HL-60 (cell line): ENCODE results near the gene RBP4.

Experiments used
- GABPA ChIP-seq: IDR thresholded peaks from 2 replicates; pipeline ENCODE4 v1.6.1; 2012; ENCODE audit warnings: low read depth
- POLR2AphosphoS5 ChIP-seq: IDR thresholded peaks from 2 replicates; pipeline ENCODE4 v1.6.1; 2012; ENCODE audit warnings: low read depth
- SPI1 ChIP-seq: IDR thresholded peaks from 2 replicates; pipeline ENCODE4 v1.6.1; 2012; ENCODE audit warnings: low read depth, mild to moderate bottlenecking, borderline replicate concordance
- TF ChIP-seq, protein P1 (sequence below): IDR thresholded peaks from one replicate; pipeline ENCODE4 v1.5.1; 2011; ENCODE audit warnings: low read length, control low read depth, inconsistent platforms; ENCODE audit not compliant: insufficient read depth
- TF ChIP-seq, protein P2 (sequence below): IDR thresholded peaks from 2 replicates; pipeline ENCODE4 v1.6.1; 2012; ENCODE audit warnings: low read depth; ENCODE audit not compliant: insufficient replicate concordance

DNA sequence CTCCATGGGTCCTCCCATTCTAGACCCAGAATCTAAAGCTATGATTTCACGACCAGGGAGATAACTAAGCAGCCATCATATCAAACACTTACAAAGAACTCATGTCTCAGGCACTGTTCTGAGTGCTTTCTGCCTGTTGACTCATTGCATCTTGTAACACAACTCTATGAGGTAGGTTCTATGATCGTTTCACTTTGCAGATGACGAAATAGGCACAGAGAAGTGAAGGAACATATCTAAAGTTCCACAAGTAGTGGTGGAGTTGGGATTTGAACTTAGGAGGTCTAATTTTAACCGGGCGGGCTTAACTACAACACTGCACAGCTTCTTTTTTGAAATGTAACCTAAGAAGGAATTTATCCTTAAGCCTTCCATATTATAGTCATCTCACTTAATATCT is 2.9 kb downstream of the RBP4 start:
- TF ChIP-seq, protein P1, sequence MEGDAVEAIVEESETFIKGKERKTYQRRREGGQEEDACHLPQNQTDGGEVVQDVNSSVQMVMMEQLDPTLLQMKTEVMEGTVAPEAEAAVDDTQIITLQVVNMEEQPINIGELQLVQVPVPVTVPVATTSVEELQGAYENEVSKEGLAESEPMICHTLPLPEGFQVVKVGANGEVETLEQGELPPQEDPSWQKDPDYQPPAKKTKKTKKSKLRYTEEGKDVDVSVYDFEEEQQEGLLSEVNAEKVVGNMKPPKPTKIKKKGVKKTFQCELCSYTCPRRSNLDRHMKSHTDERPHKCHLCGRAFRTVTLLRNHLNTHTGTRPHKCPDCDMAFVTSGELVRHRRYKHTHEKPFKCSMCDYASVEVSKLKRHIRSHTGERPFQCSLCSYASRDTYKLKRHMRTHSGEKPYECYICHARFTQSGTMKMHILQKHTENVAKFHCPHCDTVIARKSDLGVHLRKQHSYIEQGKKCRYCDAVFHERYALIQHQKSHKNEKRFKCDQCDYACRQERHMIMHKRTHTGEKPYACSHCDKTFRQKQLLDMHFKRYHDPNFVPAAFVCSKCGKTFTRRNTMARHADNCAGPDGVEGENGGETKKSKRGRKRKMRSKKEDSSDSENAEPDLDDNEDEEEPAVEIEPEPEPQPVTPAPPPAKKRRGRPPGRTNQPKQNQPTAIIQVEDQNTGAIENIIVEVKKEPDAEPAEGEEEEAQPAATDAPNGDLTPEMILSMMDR, result no peak
- TF ChIP-seq GABPA (no peak), POLR2AphosphoS5 (no peak), SPI1 (no peak)
- TF ChIP-seq, protein P2, sequence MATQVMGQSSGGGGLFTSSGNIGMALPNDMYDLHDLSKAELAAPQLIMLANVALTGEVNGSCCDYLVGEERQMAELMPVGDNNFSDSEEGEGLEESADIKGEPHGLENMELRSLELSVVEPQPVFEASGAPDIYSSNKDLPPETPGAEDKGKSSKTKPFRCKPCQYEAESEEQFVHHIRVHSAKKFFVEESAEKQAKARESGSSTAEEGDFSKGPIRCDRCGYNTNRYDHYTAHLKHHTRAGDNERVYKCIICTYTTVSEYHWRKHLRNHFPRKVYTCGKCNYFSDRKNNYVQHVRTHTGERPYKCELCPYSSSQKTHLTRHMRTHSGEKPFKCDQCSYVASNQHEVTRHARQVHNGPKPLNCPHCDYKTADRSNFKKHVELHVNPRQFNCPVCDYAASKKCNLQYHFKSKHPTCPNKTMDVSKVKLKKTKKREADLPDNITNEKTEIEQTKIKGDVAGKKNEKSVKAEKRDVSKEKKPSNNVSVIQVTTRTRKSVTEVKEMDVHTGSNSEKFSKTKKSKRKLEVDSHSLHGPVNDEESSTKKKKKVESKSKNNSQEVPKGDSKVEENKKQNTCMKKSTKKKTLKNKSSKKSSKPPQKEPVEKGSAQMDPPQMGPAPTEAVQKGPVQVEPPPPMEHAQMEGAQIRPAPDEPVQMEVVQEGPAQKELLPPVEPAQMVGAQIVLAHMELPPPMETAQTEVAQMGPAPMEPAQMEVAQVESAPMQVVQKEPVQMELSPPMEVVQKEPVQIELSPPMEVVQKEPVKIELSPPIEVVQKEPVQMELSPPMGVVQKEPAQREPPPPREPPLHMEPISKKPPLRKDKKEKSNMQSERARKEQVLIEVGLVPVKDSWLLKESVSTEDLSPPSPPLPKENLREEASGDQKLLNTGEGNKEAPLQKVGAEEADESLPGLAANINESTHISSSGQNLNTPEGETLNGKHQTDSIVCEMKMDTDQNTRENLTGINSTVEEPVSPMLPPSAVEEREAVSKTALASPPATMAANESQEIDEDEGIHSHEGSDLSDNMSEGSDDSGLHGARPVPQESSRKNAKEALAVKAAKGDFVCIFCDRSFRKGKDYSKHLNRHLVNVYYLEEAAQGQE, result no peak
